NCI-H82 treated with DMSO at 0.1 percent for 48 hours (cell line): ENCODE results near the gene IFRD1.
"Not testable (repeated sequence)": the region's sequence is repeated elsewhere in the genome, so short reads cannot be mapped to it uniquely, and the experiment has no call there.

ENCODE experiments used
- DNase-seq: peaks from one replicate; lab custom pipeline; 2025; ENCODE audit not compliant: unreplicated experiment; lab: John Stamatoyannopoulos, UW

IFRD1 gene

GRCh38 chr7:112511451-112512202 lies 61.4 kb downstream of the IFRD1 start:
- DNase-seq: no peak

GRCh38 chr7:112512451-112513210 lies 62.4 kb downstream of the IFRD1 start:
- no peak for DNase-seq

- no peak for DNase-seq
Observed at GRCh38 chr7:112515989-112516388, 65.7 kb downstream of the IFRD1 start.

- DNase-seq: not testable (repeated sequence)
Observed at GRCh38 chr7:112516418-112516817, 66.2 kb downstream of the IFRD1 start.

- DNase-seq: no peak
Observed at GRCh38 chr7:112517487-112517886, 67.2 kb downstream of the IFRD1 start.

- DNase-seq: no peak
Observed at GRCh38 chr7:112520787-112521186, 70.5 kb downstream of the IFRD1 start.

GRCh38 chr7:112521942-112522341 lies 71.7 kb downstream of the IFRD1 start:
- DNase-seq: no peak

- peak; percentile 11 for DNase-seq
Observed at GRCh38 chr7:112523871-112524270, 73.6 kb downstream of the IFRD1 start.
